Stimulated activated CD4-positive, alpha-beta T cell treated with anti-CD3 and anti-CD28 coated beads, Interleukin-15, amount 100 ng/mL, for 24 hours (primary cell): ENCODE measurements around the gene LAMB4.

ENCODE experiments used
- DNase-seq: peaks from one replicate; pipeline ENCODE4 v3.0.0-alpha.2; 2020

Gene LAMB4

DNA sequence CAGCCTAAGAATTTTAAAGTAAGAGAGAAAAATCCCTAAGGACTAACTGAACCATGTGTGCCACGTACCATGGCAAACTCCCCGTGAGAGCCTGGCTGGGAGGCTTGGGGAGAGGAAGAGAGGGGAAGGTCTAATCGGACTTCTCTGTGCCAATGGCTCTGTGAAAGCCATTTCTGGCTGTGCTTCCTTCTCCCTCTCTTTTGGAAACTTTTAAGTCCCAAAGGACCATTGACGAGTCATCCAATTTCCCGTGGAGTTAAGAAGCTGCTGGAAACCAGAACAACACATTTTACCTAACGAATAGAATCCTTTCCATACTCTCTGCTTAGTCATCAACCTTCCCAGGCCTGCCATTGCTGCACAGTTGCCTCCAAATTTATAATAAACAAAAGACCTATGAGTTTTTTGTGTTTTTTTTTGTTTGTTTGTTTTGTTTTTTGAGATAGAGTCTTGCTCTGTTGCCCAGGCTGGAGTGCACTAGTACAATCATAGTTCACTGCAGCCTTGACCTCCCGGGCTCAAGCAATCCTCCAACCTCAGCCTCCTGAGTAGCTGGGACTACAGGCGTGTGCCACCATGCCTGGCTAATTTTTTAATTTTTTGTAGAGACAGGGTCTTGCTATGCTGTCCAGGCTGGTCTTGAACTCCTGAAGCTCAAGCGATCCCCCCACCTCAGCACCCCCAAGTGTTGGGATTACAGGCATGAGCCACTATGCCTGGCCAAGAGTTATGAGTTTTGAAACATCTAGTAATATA, 140.4 kb downstream of the LAMB4 start:
- DNase-seq = no peak

DNA sequence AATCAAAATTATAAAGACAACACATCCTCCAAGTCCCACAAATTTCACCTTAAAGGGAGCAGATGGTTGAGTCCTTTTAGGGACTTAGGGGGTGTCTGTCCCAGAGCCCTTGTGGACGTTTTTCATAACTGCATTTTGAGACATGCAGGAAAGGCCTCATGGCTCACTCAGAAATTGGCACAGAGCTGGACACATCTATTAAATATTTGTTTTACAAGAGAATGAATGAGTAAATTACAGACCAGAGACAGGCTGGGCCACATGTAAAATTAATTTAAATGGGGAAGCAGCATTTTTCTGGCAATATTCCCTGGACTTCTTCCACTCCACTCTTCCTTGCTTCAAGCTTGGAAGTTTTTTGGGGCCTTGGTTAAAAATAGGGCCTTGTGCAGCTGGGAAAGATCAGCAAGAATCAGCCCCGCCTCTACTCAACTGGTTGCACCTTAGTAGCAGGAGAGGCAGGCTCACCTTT, 147.2 kb downstream of the LAMB4 start:
- no peak for DNase-seq

DNA sequence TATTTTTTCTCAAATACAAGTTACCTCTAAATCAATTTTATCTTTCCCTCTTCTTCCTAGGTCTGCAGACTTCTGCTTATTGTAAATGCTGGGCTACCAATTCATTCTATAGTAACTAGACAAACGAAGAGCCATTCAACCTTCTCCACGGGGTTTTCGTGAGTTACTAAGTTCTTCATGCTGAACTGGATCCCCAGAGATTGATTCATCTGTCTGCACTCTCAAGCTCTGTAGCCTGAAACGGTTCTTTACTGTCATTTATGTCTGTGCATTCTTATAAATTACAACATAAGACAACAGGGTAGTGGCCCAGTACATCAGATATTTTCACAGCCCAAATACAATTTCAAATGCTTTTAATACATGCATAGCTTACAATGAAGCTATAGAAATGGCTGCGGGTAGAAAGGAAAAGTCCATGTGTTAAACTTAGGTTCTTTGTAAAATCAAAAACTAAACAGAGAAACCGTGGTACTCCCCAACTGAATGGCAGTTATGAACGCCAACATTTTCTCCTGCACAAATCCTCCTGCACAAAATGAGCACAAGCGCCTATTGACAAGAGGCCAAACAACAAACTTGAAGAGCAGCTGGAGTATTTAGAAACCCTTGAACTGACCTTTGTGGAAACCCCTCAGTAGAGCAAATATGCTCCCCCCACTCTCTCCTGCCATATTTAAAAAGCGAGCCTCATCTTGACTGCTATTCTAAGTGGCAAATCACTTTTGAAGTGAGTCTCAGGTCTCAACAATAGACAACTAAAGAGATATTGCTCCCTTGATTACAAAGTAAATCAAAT, 147.9 kb downstream of the LAMB4 start:
- DNase-seq = no peak

DNA sequence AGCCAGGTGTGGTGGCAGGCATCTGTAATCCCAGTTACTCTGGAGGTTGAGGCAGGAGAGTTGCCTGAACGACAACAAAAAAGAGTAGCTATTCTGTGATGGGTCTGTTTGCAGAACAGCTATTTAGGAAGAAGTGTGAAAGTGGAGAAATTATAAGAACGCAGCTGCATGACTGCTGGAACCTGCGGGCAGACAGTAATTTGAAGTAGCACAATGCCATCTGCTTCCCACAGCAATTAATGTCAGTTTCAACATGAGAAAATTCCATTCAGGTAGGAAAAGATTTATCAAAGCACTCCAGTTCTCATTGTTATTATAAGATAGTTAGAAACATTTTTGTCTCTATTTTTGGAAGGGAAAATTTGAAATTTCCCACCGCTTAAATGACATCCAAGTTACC, 148.7 kb downstream of the LAMB4 start:
- no peak for DNase-seq

DNA sequence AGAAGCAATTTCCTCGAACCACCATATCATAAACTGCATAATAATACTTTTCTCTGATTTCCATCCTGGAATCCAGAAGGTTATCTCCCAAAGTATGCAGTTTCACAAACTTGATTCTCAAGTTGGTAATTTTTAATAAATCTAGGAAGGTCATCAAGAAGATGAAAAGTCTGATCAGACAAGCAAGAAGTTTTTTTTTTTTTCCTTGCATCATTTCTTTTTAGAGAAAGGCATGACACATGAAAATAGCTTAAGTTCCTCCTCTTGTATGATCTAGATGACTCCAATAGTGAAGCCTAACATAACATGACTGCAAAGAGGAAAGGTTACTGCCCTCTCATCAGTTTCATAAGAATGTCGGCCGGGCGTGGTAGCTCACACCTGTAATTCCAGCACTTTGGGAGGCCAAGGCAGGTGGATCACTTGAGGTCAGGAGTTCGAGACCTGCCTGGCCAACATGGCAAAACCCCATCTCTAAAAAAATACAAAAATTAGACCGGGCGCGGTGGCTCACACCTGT, 149.4 kb downstream of the LAMB4 start:
- no peak for DNase-seq

DNA sequence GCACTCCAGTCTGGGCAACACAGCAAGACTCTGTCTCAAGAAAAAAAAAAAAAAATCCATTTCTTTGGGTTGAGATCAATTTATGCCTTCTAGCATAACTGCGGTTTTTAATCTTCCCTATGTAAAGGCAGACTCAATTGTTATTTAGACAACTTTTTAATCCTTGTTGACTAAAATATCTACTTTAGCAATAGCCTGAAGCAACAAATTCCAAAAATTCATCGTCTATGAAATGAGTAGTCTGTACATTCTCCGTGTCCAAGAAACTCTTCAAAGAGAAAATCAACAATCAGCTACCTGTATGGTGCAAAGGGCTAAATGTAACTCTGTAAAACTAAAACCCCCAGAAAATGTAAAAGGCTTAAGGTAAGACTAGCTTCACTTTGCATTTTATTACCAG, 150.0 kb downstream of the LAMB4 start:
- DNase-seq = no peak

DNA sequence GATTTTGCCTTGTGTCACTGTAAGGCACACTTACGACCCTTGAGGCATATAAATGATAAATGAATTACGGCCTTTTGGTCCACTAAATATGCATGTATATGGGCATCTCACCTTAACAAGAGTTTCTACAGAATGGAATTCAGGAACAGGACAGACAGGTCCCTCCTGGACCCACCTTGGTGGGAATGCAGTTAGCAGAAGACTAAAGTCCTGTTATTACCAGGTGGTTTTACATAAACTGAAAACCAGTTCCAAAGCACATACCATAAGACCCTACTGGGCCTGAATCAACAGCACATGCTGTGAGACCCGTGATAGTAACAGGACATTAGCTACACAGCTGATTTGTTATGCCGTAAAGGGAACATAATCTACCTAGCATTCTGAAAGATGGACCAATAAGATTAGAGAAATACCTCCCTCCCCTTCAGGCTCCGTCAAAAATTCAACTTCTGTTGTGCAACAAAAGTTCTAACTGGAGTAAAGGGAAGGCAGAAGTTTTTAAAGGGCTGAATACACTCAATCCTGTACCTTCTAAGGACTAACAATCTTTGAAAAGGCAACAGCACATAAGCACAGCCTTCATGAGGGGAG, 151.2 kb downstream of the LAMB4 start:
- DNase-seq = no peak

DNA sequence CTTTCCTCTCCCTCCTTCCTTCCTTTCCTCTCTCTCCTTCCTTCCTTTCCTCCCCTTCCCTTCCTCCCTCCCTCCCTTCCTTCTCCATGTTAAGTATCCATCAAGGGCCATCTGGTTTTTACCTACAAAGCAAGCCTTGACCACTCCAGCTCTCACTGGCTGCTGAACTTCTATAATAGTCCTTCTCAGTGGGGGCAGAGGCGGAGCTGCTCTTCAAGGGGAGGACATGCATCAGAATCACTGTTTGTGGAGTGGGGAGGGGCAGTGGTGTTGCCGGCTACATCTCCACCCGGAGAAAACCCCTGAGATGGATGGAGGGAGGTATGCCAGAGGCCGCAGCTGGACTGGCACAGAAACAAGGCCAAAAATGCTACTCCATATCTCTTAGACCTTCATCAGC, 153.1 kb downstream of the LAMB4 start:
- DNase-seq = no peak

DNA sequence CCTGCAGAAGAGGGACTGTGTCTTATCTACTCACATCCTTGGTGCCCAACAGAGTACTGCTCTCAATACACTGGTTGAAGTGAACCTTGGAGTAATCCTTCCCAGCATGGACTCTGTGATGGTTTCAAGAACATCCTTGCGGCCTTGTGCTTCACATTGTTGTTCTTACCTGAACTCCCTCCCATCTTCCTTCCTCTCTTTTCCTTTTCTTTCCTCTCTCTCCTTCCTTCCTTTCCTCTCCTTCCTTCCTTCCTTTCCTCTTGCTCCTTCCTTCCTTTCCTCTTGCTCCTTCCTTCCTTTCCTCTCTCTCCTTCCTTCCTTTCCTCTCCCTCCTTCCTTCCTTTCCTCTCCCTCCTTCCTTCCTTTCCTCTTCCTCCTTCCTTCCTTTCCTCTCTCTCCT, 153.5 kb downstream of the LAMB4 start:
- no peak for DNase-seq

DNA sequence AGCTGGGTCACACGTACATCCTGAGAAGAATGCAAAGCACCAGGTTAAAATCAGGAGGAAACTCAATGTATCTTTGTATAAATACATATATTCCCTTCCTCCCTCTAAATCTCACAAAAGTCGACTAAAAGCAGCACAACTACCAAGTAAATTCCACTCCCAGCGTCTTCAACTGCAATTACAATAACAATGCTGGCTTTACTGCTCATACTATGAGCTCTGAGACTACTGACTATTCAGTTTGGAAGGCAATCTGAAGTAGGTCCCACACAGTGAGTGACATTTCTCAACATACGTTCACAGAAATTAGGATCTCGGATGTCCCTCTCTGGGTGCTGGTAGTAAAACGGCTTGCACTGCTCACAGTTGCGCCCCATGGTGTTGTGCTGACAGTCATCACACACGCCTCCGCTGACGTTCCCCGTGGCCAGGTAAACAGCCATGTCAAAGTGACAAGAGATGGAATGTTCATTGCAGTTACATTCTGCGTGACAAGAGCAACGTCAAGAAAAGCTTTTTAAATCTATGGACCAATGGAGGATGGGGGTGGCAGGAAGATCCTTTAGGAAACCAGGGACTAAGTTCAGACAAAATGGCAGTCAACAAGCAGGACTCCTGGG, 154.7 kb downstream of the LAMB4 start:
- no peak for DNase-seq

DNA sequence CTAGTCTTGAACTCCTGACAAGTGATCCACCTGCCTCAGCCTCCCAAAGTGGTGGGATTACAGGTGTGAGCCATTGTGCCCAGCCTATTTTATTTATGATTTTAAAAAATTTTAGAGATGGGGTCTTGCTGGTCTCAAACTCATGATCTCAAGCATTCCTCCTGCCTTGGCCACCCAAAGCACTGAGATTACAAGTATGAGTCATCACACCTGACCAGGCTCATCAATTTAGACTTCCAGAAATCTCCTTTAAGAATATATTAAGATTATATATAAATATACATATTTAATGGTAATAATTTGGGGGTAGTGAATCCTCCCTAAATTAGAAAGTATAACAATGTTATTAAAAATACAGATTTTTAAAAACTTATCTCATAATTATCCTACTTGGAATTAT, 156.3 kb downstream of the LAMB4 start:
- no peak for DNase-seq
